Choroid plexus epithelial cell (primary cell): ENCODE data around the gene ASGR1.

Experiments used
- DNase-seq: peaks from one replicate; pipeline ENCODE4 v3.0.0-alpha.2; 2010; ENCODE audit warnings: low read depth
- H3K4me3 ChIP-seq: 2 replicates; pipeline ENCODE4 v1.5.1; 2011; ENCODE audit warnings: low read depth, mild to moderate bottlenecking, control low read depth, low read length, moderate library complexity
- CTCF ChIP-seq: conservative IDR thresholded peaks from 2 replicates; pipeline ENCODE4 v1.5.1; 2011; ENCODE audit warnings: low read depth, mild to moderate bottlenecking, control low read depth, inconsistent platforms, low read length, moderate library complexity

Gene ASGR1

GRCh38 chr17:7215136-7215638, 36.0 kb upstream of the ASGR1 start:
- no peak for DNase-seq
- TF ChIP-seq CTCF: no peak
- H3K4me3 ChIP-seq: peak overlapping the region; percentile 59

GRCh38 chr17:7214300-7215135, 35.3 kb upstream of the ASGR1 start:
- TF ChIP-seq CTCF: peak; percentile 68
- peak overlapping the region; percentile 59 for H3K4me3 ChIP-seq
- DNase-seq: peak; percentile 99

- peak; percentile 89 for DNase-seq
- H3K4me3 ChIP-seq: peak overlapping the region; percentile 59
- peak; percentile 74 for TF ChIP-seq CTCF
These were observed 34.7 kb upstream of the ASGR1 start for GRCh38 chr17:7213895-7214299.

- no peak for DNase-seq
- peak overlapping the region; percentile 50 for H3K4me3 ChIP-seq
- TF ChIP-seq CTCF: no peak
These were observed 32.5 kb upstream of the ASGR1 start for GRCh38 chr17:7211491-7212273.

- H3K4me3 ChIP-seq: no peak overlapping the region
- no peak for DNase-seq
- no peak for TF ChIP-seq CTCF
These were observed 29.7 kb upstream of the ASGR1 start for GRCh38 chr17:7208754-7209460.

- no peak for DNase-seq
- no peak for TF ChIP-seq CTCF
- no peak overlapping the region for H3K4me3 ChIP-seq
These were observed 28.9 kb upstream of the ASGR1 start for GRCh38 chr17:7208027-7208571.
